K562 (cell line): ENCODE data around the gene HSPA5. TPM values are rescaled to one million over a fixed set of nuclear protein-coding genes. Genes with fewer than 3 reads are reported as not detected.

Experiments used
- ETV6 ChIP-seq, 3 experiments: fragments of 150-350 bp in 1 of 3; sonication (generic) in 1 of 3; formaldehyde crosslinking in 1 of 3; IDR thresholded peaks; 2 replicates each; pipeline versions ENCODE4 v1.6.1 to v1.8.0; 2014 to 2022; ENCODE audit warnings: borderline replicate concordance in 2 of 3, low read depth in 2 of 3, antibody characterized with exemption in 1 of 3, low read length in 1 of 3, mild to moderate bottlenecking in 1 of 3, missing genetic modification reagents in 1 of 3
- GATA2 ChIP-seq: sonication (generic); formaldehyde crosslinking; IDR thresholded peaks from 2 replicates; pipeline ENCODE4 v1.4.0; 2020; ENCODE audit warnings: mild to moderate bottlenecking, missing genetic modification reagents
- IFI16 ChIP-seq: fragments of 250-450 bp; sonication (Bioruptor Pico); IDR thresholded peaks from 2 replicates; pipeline ENCODE4 v2.1.2; 2022; ENCODE audit warnings: mild to moderate bottlenecking, inconsistent platforms
- L3MBTL2 ChIP-seq: fragments of 450-650 bp; IDR thresholded peaks from 2 replicates; pipeline ENCODE4 v1.6.1; 2016; ENCODE audit warnings: mild to moderate bottlenecking, moderate library complexity
- MBD1 ChIP-seq: fragments of 250-450 bp; sonication (Bioruptor Pico); IDR thresholded peaks from 2 replicates; pipeline ENCODE4 v1.8.0; 2022; ENCODE audit warnings: inconsistent platforms
- NEUROD1 ChIP-seq: fragments of 150-350 bp; IDR thresholded peaks from 2 replicates; pipeline ENCODE4 v1.6.1; 2014; ENCODE audit warnings: borderline replicate concordance, low read length, low read depth; ENCODE audit not compliant: partially characterized antibody
- PCBP1 ChIP-seq: fragments of 200-400 bp; formaldehyde crosslinking; IDR thresholded peaks from 2 replicates; pipeline ENCODE4 v1.6.1; 2018; ENCODE audit warnings: mild to moderate bottlenecking, low read depth, low read length; ENCODE audit not compliant: poor library complexity, severe bottlenecking
- RUNX1 ChIP-seq: sonication (generic); IDR thresholded peaks from 2 replicates; pipeline ENCODE4 v1.6.1; 2016; ENCODE audit warnings: antibody characterized with exemption, low read depth
- TRIM24 ChIP-seq, 2 experiments: fragments of 450-650 bp; IDR thresholded peaks; 2 replicates each; pipeline ENCODE4 v1.6.1; 2016
- USF1 ChIP-seq: sonication (generic); formaldehyde crosslinking; IDR thresholded peaks from 2 replicates; pipeline ENCODE4 v1.9.0; 2022; ENCODE audit warnings: mild to moderate bottlenecking, missing genetic modification reagents
- ZNF263 ChIP-seq: sonication (generic); formaldehyde crosslinking; IDR thresholded peaks from 2 replicates; pipeline ENCODE4 v1.8.0; 2022; ENCODE audit warnings: mild to moderate bottlenecking, missing genetic modification reagents, borderline replicate concordance
- ZNF407 ChIP-seq: fragments of 450-650 bp; IDR thresholded peaks from 2 replicates; pipeline ENCODE4 v1.6.1; 2016; ENCODE audit warnings: low read depth
- ZNF592 ChIP-seq: fragments of 450-650 bp; IDR thresholded peaks from 2 replicates; pipeline ENCODE4 v1.6.1; 2017; ENCODE audit warnings: antibody characterized with exemption, mild to moderate bottlenecking
- polyA plus RNA-seq, 8 experiments: library from polyadenylated mRNA; depleted of rRNA in 4 of 8; stranded (reverse) in 5 of 8; unstranded in 3 of 8; fragments of >200 nt; fragmentation: Nextera tagmentation in 2 of 8; fragmentation: Illumina TruSeq in 1 of 8; extraction: Ambion mirVana in 2 of 8; extraction: Trizol in 1 of 8; gene quantifications; 2 replicates each; pipeline versions ENCODE4 v1.2.1 to v1.2.3, GENCODE V29; 2011 to 2014; ENCODE audit warnings: inconsistent platforms in 1 of 8, missing spikeins in 1 of 8
- total RNA-seq, 7 experiments: library from RNA; depleted of rRNA in 6 of 7; stranded (reverse); fragments of >200 nt in 6 of 7; fragmentation: Illumina TruSeq in 2 of 7; extraction: Trizol in 2 of 7; gene quantifications; 2 replicates each; pipeline versions ENCODE4 v1.2.1 to v1.2.3, GENCODE V29; 2011 to 2021; ENCODE audit warnings: low replicate concordance in 1 of 7

The HSPA5 gene
- total and polyA plus RNA-seq, 9 of the 15 experiments (the other 6 are each of a cell fraction or from before 2014, with no cell fraction given), result 48.0 to 265 (median 113) TPM

DNA sequence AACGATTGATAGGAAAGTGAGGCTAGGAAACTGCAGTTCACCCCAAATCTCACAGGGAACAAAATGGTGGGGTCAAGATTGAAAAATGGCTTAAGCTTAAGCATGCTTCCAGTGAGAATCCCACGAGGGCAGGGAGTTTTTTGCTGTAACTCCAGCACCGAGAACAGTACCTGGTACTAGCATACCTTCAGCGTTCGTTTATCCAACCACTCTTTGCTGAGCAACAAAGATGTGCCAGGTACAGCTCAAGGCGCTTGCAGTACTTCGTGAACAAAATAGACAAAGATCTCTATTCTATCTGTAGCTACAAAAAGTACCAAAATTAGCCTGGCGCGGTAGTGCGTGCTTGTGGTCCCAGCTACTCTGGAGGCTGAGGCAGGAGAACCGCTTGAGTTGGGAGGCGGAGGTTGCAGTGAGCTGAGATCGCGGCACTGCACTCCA is 50.8 kb downstream of the HSPA5 start (continued):
- no peak for TF ChIP-seq PCBP1
- TF ChIP-seq IFI16 (CRISPR knock-in tag), result no peak
- TF ChIP-seq L3MBTL2, result peak; percentile 85
- 0 out of 2 replicates have a peak, but pooled peaks have one; percentile 31 for TF ChIP-seq GATA2 (CRISPR knock-in tag)
- TF ChIP-seq ETV6 (IDR thresholded peaks at IDR 0.05; ENCODE audit: borderline replicate concordance in 1 of 2, low read depth in 2 of 2, low read length in 1 of 2), result no peak
- no peak for TF ChIP-seq ETV6 (CRISPR knock-in tag; IDR thresholded peaks at IDR 0.05; ENCODE audit: borderline replicate concordance)
- no peak; the same call in 1 of the 2 replicates for TF ChIP-seq ZNF263 (CRISPR knock-in tag)
- peak; percentile 79 for TF ChIP-seq ZNF592
- no peak for TF ChIP-seq TRIM24 (IDR thresholded peaks at IDR 0.05)
- no peak for TF ChIP-seq MBD1 (CRISPR knock-in tag)
- TF ChIP-seq ZNF407, result no peak
- no peak for TF ChIP-seq USF1 (CRISPR knock-in tag)
- no peak for TF ChIP-seq NEUROD1
- no peak for TF ChIP-seq RUNX1
